Measurements from ENCODE around the gene OTC.

OTC gene

GRCh38 chrX:38468563-38469157, 116.3 kb downstream of the OTC start:
- no peak for DNase-seq

All from 8988T (cell line).